Skeletal muscle tissue (tissue), 4 donors: ENCODE data around the gene CYTH3. TPM values are rescaled to one million over a fixed set of nuclear protein-coding genes. Genes with fewer than 3 reads are reported as not detected.

Experiments used
- H3K27ac ChIP-seq: one replicate; pipeline ENCODE4 v1.7.0; 2013; ENCODE audit warnings: mild to moderate bottlenecking, low read depth, low read length, inconsistent platforms
- H3K27me3 ChIP-seq, 3 donors: one replicate each; pipeline ENCODE4 v1.7.0; 2013; ENCODE audit warnings: low read length in 3 of 3; ENCODE audit not compliant: control insufficient read depth in 3 of 3, insufficient read depth in 3 of 3
- H3K36me3 ChIP-seq, 3 donors: one replicate each; pipeline ENCODE4 v1.7.0; 2013; ENCODE audit warnings: low read length in 3 of 3; ENCODE audit not compliant: control insufficient read depth in 3 of 3, insufficient read depth in 3 of 3
- H3K4me1 ChIP-seq, 3 donors: one replicate each; pipeline ENCODE4 v1.7.0; 2013; ENCODE audit warnings: low read length in 3 of 3, mild to moderate bottlenecking in 3 of 3; ENCODE audit not compliant: control insufficient read depth in 3 of 3, insufficient read depth in 3 of 3
- H3K4me3 ChIP-seq, 3 donors: one replicate each; pipeline ENCODE4 v1.7.0; 2013; ENCODE audit warnings: low read length in 3 of 3
- H3K9ac ChIP-seq, 3 donors: one replicate each; pipeline ENCODE4 v1.7.0; 2013; ENCODE audit warnings: low read length in 3 of 3, mild to moderate bottlenecking in 3 of 3, moderate library complexity in 2 of 3, low read depth in 1 of 3
- H3K9me3 ChIP-seq, 3 donors: one replicate each; pipeline ENCODE4 v1.7.0; 2013; ENCODE audit warnings: low read length in 3 of 3; ENCODE audit not compliant: control insufficient read depth in 3 of 3
- total RNA-seq: library from RNA; depleted of rRNA; stranded (reverse); fragments of >200 nt; gene quantifications from one replicate; pipeline ENCODE4 v1.2.3, GENCODE V29; 2014
- donor health status: Osteomylitis.

The CYTH3 gene
- total RNA-seq, 1 donor from 2014 or later: 19.3 TPM

DNA sequence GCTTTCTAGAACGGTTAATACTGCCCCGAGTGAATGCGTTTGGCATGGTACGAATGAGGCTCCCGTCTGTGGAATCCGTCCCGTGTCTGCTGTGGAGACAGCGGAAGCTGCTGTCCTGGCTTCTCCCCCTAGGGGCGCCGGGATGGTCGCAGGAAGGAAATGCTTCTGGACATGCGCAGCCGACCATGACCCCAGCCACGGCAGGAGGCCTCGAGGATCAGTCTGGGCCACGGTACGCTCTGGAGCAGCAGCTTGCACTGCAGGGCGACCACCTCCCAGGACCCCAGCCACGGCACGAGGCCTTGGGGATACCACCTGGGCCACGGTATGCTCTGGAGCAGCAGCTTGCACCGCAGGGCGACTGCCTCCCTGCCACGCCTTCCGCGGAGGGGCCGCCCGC is 107.9 kb downstream of the CYTH3 start:
- H3K9me3 ChIP-seq: no peaks in the 10 kb centered on the region
- no peak overlapping the region for H3K27ac ChIP-seq
- H3K9ac ChIP-seq: no peak overlapping the region
- peaks cover 19 to 31% (median 27%) of the 10 kb centered on the region in 3 donors for H3K36me3 ChIP-seq
- peaks cover 16 to 36% (median 29%) of the 10 kb centered on the region in 3 donors for H3K4me1 ChIP-seq
- H3K27me3 ChIP-seq: no peaks in the 10 kb centered on the region
- H3K4me3 ChIP-seq: no peak overlapping the region

DNA sequence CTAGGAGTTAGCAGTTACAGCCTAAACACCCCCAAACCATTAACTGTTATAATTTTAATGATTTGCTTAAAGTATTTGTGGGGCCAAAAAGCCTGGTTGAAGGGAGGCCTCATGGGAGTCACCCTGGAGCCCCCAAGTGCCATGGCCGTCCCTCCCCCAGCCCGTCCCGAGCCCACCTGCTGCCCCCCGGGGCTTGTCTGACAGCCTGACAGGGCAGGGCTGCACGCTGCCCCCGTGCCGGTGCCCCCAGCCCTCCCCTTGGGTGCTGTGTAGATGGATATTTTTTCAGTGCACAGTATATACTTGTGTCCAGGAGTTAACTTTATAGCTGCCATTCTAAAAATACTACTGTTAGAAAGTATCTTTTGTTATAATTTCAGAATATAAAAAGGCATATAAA is 108.4 kb downstream of the CYTH3 start:
- Histone ChIP-seq H3K36me3 (peaks cover 22 to 31% (median 26%) of the 10 kb centered on the region in 3 donors), H3K4me3 (no peak overlapping the region), H3K9ac (no peak overlapping the region), H3K9me3 (no peaks in the 10 kb centered on the region), H3K4me1 (peaks cover 16 to 38% (median 29%) of the 10 kb centered on the region in 3 donors), H3K27ac (no peak overlapping the region), H3K27me3 (no peaks in the 10 kb centered on the region)

DNA sequence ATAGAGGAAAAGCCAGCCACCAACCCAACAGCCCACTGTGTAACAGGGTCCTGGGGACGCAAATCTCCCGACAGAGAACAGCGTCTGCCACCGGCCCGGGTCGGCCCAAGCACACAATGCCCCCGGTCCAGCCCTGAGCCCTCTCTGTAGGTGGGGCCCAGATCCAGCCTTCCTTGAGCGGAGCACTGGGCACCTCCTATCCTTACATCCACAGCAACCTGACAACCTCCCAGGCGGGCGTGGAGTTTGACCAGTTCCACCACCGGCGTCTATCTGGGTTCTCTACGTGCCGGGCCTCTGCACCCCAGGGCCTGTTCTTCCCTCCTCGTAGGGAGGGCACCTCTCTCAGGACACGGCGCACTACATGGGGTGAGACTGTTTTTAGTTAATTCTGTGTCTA is 109.0 kb downstream of the CYTH3 start:
- no peaks in the 10 kb centered on the region for H3K27me3 ChIP-seq
- peaks cover 16 to 35% (median 29%) of the 10 kb centered on the region in 3 donors for H3K4me1 ChIP-seq
- no peak overlapping the region for H3K27ac ChIP-seq
- H3K36me3 ChIP-seq: peaks cover 24 to 37% (median 26%) of the 10 kb centered on the region in 3 donors
- H3K9me3 ChIP-seq: no peaks in the 10 kb centered on the region
- no peak overlapping the region for H3K9ac ChIP-seq
- no peak overlapping the region for H3K4me3 ChIP-seq

DNA sequence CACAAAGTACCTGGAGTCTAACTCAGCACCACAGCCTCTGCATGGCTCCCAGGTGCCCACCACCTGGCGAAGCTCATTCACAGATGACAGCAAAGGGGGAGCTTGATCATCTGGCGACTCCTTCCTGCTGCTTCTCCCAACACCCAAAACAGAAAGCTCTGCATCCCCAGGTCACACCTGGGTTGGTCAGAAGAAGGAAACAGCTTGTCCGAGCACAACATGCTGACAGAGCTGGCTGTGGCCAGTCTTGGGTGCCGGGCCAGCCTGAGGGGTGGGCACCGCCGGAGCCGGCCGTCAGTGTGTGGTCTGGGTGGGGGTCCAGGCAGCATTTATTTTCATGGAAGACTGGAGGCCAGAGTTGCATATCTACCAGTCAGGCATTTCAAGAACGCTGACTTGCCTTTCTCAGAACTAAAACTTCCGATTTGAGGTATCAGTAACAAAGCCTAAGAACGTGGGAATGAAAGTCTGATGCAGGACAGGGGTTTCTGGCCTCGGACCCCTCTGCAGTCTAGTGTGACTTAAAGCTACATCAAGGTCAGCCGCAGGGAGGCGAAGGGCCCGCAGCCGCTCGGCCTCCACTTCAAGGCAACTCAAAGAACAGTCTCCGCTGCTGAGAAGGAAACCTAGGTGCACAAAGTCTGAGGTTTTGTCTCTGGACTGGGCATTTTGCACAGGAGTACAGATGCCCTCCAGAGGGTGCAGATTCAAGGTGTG is 109.6 kb downstream of the CYTH3 start:
- no peaks in the 10 kb centered on the region for H3K9me3 ChIP-seq
- H3K9ac ChIP-seq: peak overlapping the region in 1 of 3 donors; percentile 35
- peaks cover 16 to 32% (median 28%) of the 10 kb centered on the region in 3 donors for H3K4me1 ChIP-seq
- H3K4me3 ChIP-seq: no peak overlapping the region
- H3K27ac ChIP-seq: peak overlapping the region; percentile 72
- H3K36me3 ChIP-seq: peaks cover 29 to 43% (median 30%) of the 10 kb centered on the region in 3 donors
- no peaks in the 10 kb centered on the region for H3K27me3 ChIP-seq

DNA sequence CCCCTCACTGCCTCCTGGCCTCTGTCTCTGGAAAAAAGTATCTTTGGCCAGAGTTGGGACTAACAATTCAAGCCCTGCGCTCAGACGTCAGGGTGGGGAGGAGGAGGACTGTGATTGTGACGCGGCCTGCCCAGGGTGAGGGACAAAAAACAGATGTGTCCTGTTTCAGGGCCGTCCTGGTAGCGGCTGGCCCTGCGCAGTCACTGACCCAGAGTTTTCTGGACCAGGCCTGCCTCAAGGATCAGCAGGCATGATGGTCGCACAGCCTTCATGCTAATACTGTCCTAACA is 110.1 kb downstream of the CYTH3 start:
- Histone ChIP-seq H3K9me3 (no peaks in the 10 kb centered on the region), H3K9ac (peak overlapping the region in 1 of 3 donors; percentile 35), H3K27ac (peak overlapping the region; percentile 72), H3K4me3 (no peak overlapping the region), H3K36me3 (peaks cover 33 to 47% (median 34%) of the 10 kb centered on the region in 3 donors), H3K27me3 (no peaks in the 10 kb centered on the region), H3K4me1 (peaks cover 14 to 27% (median 22%) of the 10 kb centered on the region in 3 donors)

DNA sequence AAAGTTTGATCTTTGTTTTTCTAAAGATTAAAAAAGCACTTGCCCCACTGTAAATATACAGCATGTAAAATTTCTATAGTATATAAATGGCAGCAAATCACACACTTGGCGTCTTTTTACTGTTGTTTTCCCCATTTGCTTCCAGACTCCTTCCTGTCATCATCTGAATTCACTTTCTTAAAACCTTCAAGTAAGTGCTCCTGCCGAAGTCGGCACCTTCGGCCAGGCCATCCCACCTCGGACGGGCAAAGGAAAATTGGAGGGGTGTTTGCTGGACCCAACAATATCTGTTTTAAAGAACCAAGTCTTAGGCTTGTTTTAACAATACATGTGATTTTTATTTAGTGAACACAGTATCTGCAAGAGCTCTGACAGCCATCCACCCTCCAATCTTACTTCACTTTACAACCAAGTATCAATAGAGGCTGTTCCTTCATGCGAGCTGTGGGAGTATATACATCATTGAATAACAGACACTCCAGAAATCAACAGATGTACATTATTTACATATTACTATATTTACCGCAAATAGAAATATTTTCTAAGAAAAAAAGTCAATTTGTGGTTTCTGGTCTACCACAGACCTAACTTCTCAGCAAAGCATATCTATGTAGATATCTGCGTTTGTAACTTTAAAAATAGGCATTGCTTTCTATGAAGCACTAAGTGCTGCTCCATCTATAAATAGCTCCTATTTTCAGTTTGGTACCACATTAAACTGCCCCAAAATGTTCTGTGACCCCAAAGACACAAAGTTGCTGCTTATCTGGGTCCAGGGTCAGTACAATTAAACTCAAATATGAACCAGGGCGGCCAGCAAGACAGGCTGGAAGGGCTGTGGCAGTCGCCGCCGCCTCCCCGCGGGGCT is 110.7 kb downstream of the CYTH3 start:
- H3K9me3 ChIP-seq: no peaks in the 10 kb centered on the region
- peak overlapping the region; percentile 72 for H3K27ac ChIP-seq
- H3K9ac ChIP-seq: peak overlapping the region in 1 of 3 donors; percentile 35
- no peaks in the 10 kb centered on the region for H3K27me3 ChIP-seq
- H3K4me1 ChIP-seq: peaks cover 8 to 22% (median 17%) of the 10 kb centered on the region in 3 donors
- peaks cover 34 to 47% (median 38%) of the 10 kb centered on the region in 3 donors for H3K36me3 ChIP-seq
- no peak overlapping the region for H3K4me3 ChIP-seq

GRCh38 chr7:6160191-6160623 is 112.2 kb downstream of the CYTH3 start:
- Histone ChIP-seq H3K9ac (peak overlapping the region; percentile 6 to 40 (median 16)), H3K4me3 (no peak overlapping the region), H3K9me3 (no peaks in the 10 kb centered on the region), H3K36me3 (peaks cover 36 to 60% (median 50%) of the 10 kb centered on the region in 3 donors), H3K4me1 (peaks cover 7 to 20% (median 16%) of the 10 kb centered on the region in 3 donors), H3K27me3 (no peaks in the 10 kb centered on the region), H3K27ac (peak overlapping the region; percentile 36)

DNA sequence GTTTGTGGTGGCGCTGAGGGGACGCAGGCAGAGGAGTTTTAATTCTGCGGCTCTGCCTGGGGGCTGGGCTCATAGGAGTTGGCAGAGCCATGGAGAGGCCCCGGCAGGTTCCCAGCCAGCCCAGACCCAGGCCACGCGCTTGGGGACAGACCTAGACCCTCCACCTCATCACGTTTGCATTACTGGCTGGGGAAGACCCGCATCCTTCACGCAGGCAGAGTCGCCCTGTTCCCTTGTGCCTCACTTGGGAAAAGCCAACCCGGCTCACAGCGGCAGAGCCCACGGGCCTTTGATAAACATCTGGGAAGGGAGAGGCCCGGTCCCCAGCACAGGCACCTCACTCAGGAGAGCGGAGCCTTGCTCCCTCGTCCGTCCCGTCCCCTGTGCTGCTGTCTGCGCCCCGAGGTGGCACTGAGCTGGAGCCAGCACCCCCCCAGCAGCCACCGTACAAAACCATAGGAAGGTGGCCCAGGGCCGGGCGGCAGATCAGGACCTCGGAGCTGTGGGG is 112.8 kb downstream of the CYTH3 start:
- peak overlapping the region; percentile 36 for H3K27ac ChIP-seq
- no peaks in the 10 kb centered on the region for H3K9me3 ChIP-seq
- no peaks in the 10 kb centered on the region for H3K27me3 ChIP-seq
- H3K9ac ChIP-seq: no peak overlapping the region
- peaks cover 7 to 20% (median 16%) of the 10 kb centered on the region in 3 donors for H3K4me1 ChIP-seq
- H3K4me3 ChIP-seq: no peak overlapping the region
- peaks cover 36 to 60% (median 50%) of the 10 kb centered on the region in 3 donors for H3K36me3 ChIP-seq

DNA sequence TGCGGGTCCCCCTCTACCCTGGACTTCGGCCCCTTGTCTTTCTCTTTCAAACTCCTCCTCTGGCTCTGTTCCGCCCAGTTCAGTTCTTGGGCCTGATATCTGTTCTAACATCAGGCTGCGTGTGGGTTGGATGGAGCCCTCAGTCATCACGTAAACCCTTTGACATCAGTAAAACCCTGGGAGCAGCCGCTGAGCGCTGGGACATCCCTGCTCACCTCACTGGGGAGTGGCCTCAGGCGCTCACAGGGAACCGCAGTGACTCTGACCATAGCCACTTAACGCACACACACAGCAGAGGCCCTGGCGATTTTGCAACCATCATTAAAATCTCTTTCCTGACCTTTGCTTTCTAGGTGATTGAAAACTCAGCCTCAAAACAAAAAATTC is 113.3 kb downstream of the CYTH3 start:
- Histone ChIP-seq H3K27ac (no peak overlapping the region), H3K36me3 (peaks cover 37 to 58% (median 46%) of the 10 kb centered on the region in 3 donors), H3K27me3 (no peaks in the 10 kb centered on the region), H3K4me3 (no peak overlapping the region), H3K4me1 (peaks cover 7 to 20% (median 16%) of the 10 kb centered on the region in 3 donors), H3K9me3 (no peaks in the 10 kb centered on the region), H3K9ac (no peak overlapping the region)
